Prostate gland (tissue), 2 donors: Measurements from ENCODE around the gene FAM209A.
"Not testable (repeated sequence)": the region's sequence is repeated elsewhere in the genome, so short reads cannot be mapped to it uniquely, and the experiment has no call there.

Source experiments
- CTCF ChIP-seq, 4 experiments: fragments of 200-600 bp in 2 of 4; fragments of 450-650 bp in 2 of 4; sonication (generic) in 2 of 4; IDR thresholded peaks; 1 replicate in 3 of 4; 2 replicates in 1 of 4; pipeline ENCODE4 v1.5.1; 2016 to 2019; ENCODE audit warnings: antibody characterized with exemption in 4 of 4, mild to moderate bottlenecking in 2 of 4, moderate library complexity in 2 of 4
- POLR2A ChIP-seq: fragments of 450-650 bp; IDR thresholded peaks from one replicate; pipeline ENCODE4 v1.6.1; 2016; ENCODE audit warnings: antibody characterized with exemption, mild to moderate bottlenecking

- TF ChIP-seq CTCF (IDR thresholded peaks at IDR 0.05); POLR2A: not testable (repeated sequence)
Observed at GRCh38 chr20:56520746-56521354, 3.7 kb upstream of the FAM209A start.
